Lung (tissue), 16 donors: ENCODE data around the gene ZNF132. TPM values are rescaled to one million over a fixed set of nuclear protein-coding genes. Genes with fewer than 3 reads are reported as not detected.
"Not testable (repeated sequence)": the region's sequence is repeated elsewhere in the genome, so short reads cannot be mapped to it uniquely, and the experiment has no call there.

Experiments
- ATAC-seq: fragments of 200-7000 bp; cut with Tn5 transposase; one replicate; pipeline ENCODE4 v1.9.1; 2020; ENCODE audit warnings: moderate number of reproducible peaks; ENCODE audit not compliant: insufficient read depth, low FRiP score
- DNase-seq, 3 donors: peaks; one replicate each; pipeline ENCODE4 v3.0.0-alpha.2; 2013 to 2017
- H3K27ac ChIP-seq, 2 donors: one replicate each; pipeline ENCODE4 v1.5.1; 2013; ENCODE audit warnings: mild to moderate bottlenecking in 2 of 2, moderate library complexity in 2 of 2, control low read depth in 1 of 2, inconsistent platforms in 1 of 2, low read depth in 1 of 2, low read length in 1 of 2
- H3K27me3 ChIP-seq, 3 donors: one replicate each; pipeline ENCODE4 v1.5.1; 2013; ENCODE audit warnings: low read length in 2 of 3; ENCODE audit not compliant: control insufficient read depth in 3 of 3, insufficient read depth in 3 of 3
- H3K36me3 ChIP-seq, 4 donors: one replicate each; pipeline ENCODE4 v1.5.1; 2013; ENCODE audit warnings: low read length in 4 of 4, mild to moderate bottlenecking in 1 of 4, moderate library complexity in 1 of 4; ENCODE audit not compliant: control insufficient read depth in 4 of 4, insufficient read depth in 4 of 4
- H3K4me1 ChIP-seq, 5 donors: one replicate each; pipeline ENCODE4 v1.5.1; 2013; ENCODE audit warnings: low read length in 5 of 5, mild to moderate bottlenecking in 2 of 5, moderate library complexity in 1 of 5; ENCODE audit not compliant: control insufficient read depth in 5 of 5, insufficient read depth in 5 of 5
- H3K4me3 ChIP-seq: one replicate; pipeline ENCODE4 v1.5.1; 2013; ENCODE audit warnings: mild to moderate bottlenecking, control low read depth, moderate library complexity
- H3K9ac ChIP-seq, 2 donors: one replicate each; pipeline ENCODE4 v1.5.1; 2013; ENCODE audit warnings: low read length in 2 of 2, control low read depth in 1 of 2; ENCODE audit not compliant: insufficient read depth in 1 of 2
- H3K9me3 ChIP-seq, 4 donors: one replicate each; pipeline ENCODE4 v1.5.1; 2013; ENCODE audit warnings: low read length in 3 of 4, mild to moderate bottlenecking in 1 of 4, moderate library complexity in 1 of 4; ENCODE audit not compliant: control insufficient read depth in 4 of 4, insufficient read depth in 3 of 4
- CTCF ChIP-seq: IDR thresholded peaks from 2 replicates; pipeline ENCODE4 v1.5.1; 2012; ENCODE audit warnings: mild to moderate bottlenecking; ENCODE audit errors: control extremely low read depth, extremely low read depth
- WGBS, 2 donors: extraction: QIAGEN DNeasy Blood & Tissue Kit; methylation state at CpG; one replicate each; pipeline ENCODE4 v1.1.7; 2013; 5-methylcytosine and 5-hydroxymethylcytosine counted together
- long read RNA-seq, 5 donors: transcript quantifications; one replicate each; lab custom pipeline, GENCODE V29; 2026
- polyA plus RNA-seq, 2 donors: library from polyadenylated mRNA; stranded (reverse); fragments of 200-250 nt; gene quantifications; one replicate each; pipeline ENCODE4 v1.2.1, GENCODE V29; 2013
- total RNA-seq, 2 donors: library from RNA; depleted of rRNA in 1 of 2; stranded (reverse); fragments of >200 nt in 1 of 2; gene quantifications; one replicate each; pipeline ENCODE4 v1.2.1, GENCODE V29; 2014 to 2021
- donor health status: control.
- donor health status: control.
- donor health status: Bipolar disorder and iron deficiency.
- donor health status: healthy.
- donor health status: DM: yes; HTN: yes; CAD: no.

Gene ZNF132
- total RNA-seq (1 to 10 TPM; 4.4 to 7.4 TPM), polyA plus RNA-seq (1 to 10 TPM; 1.0 to 1.4 TPM)
- long read RNA-seq, donor 1, transcript ZNF132-202 (1 exons, 2,356 nt) = major isoform, 6 of 8 reads
- long read RNA-seq, donor 1, partial matches to known transcripts = 0 of 8 reads
- long read RNA-seq, donor 1, other reads (novel, unspliced or antisense) = 0 of 8 reads
- long read RNA-seq, donor 2, partial matches to known transcripts = 0 of 4 reads
- long read RNA-seq, donor 2, other reads (novel, unspliced or antisense) = 0 of 4 reads
- long read RNA-seq, donor 3, transcript ZNF132-202 (1 exons, 2,356 nt) = major isoform, 6 of 6 reads
- long read RNA-seq, donor 3, partial matches to known transcripts = 0 of 6 reads
- long read RNA-seq, donor 3, other reads (novel, unspliced or antisense) = 0 of 6 reads
- long read RNA-seq, donor 4, partial matches to known transcripts = 0 of 4 reads
- long read RNA-seq, donor 4, other reads (novel, unspliced or antisense) = 0 of 4 reads
- long read RNA-seq, donor 5, transcript ZNF132-202 (1 exons, 2,356 nt) = major isoform, 5 of 8 reads
- long read RNA-seq, donor 5, partial matches to known transcripts = 0 of 8 reads
- long read RNA-seq, donor 5, other reads (novel, unspliced or antisense) = 0 of 8 reads

GRCh38 chr19:58439576-58440554, at the start of gene ZNF132:
TSS of gene ZNF132 (minus strand) at chr19:58440153. CDS start at chr19:58439821, 332 bp downstream.
- DNase-seq = peak; percentile 99 to 100 (median 100)
- ATAC-seq = peak; percentile 95
- peaks cover 0 to 5% (median 2%) of the 10 kb centered on the region in 3 donors for H3K27me3 ChIP-seq
- no peak for TF ChIP-seq CTCF
- H3K27ac ChIP-seq = peak within 1 kb of the TSS; percentile 46 to 91
- WGBS, 2 donors = 6 to 8% methylated on average over 59 of the region's 59 CpGs
- H3K4me1 ChIP-seq = peaks cover 0 to 13% (median 0%) of the 10 kb centered on the region in 5 donors
- peak within 1 kb of the TSS; percentile 48 to 83 for H3K9ac ChIP-seq
- H3K36me3 ChIP-seq = peaks cover 8 to 32% (median 22%) of the 10 kb centered on the region in 4 donors
- peak within 1 kb of the TSS; percentile 87 for H3K4me3 ChIP-seq
- peaks cover 0 to 35% (median 21%) of the 10 kb centered on the region in 4 donors for H3K9me3 ChIP-seq

- WGBS, 2 donors = 91 to 96% methylated on average over 5 of the region's 5 CpGs
- not testable (repeated sequence) for H3K9ac ChIP-seq, ATAC-seq, H3K27me3 ChIP-seq, H3K9me3 ChIP-seq, H3K4me1 ChIP-seq, H3K27ac ChIP-seq, DNase-seq, H3K4me3 ChIP-seq
- peaks cover 0 to 21% (median 3%) of the 10 kb centered on the region in 4 donors for H3K36me3 ChIP-seq
These were observed 44.4 kb upstream of the ZNF132 start for GRCh38 chr19:58484349-58484748.

GRCh38 chr19:58483776-58484175, 43.8 kb upstream of the ZNF132 start:
- 84 to 86% methylated on average over 2 of the region's 2 CpGs for WGBS, 2 donors
- Histone ChIP-seq H3K9me3 (no peaks in the 10 kb centered on the region), H3K4me3 (no peak overlapping the region), H3K36me3 (peaks cover 0 to 21% (median 3%) of the 10 kb centered on the region in 4 donors), H3K4me1 (no peaks in the 10 kb centered on the region), H3K27me3 (no peaks in the 10 kb centered on the region), H3K9ac (no peak overlapping the region), H3K27ac (no peak overlapping the region)
- TF ChIP-seq CTCF = no peak
- no peak for ATAC-seq
- no peak for DNase-seq
